Natural killer cell (primary cell): Measurements from ENCODE around the gene LILRB3. TPM values are rescaled to one million over a fixed set of nuclear protein-coding genes. Genes with fewer than 3 reads are reported as not detected.
"Not testable (repeated sequence)": the region's sequence is repeated elsewhere in the genome, so short reads cannot be mapped to it uniquely, and the experiment has no call there.

Experiments used
- ATAC-seq, 3 donors: fragments of 150-1000 bp in 2 of 3; fragments of 200-7000 bp in 1 of 3; cut with Tn5 transposase; 1 replicate in 1 of 3; 2 replicates in 2 of 3; pipeline ENCODE4 v1.10.0; 2021; ENCODE audit warnings: mild to moderate bottlenecking in 2 of 3, moderate library complexity in 2 of 3
- DNase-seq, 2 donors: peaks; one replicate each; pipeline versions ENCODE4 v3.0.0 to v3.0.0-alpha.2; 2013 to 2021; ENCODE audit warnings: mixed read lengths in 1 of 2
- H3K27ac ChIP-seq: one replicate; pipeline ENCODE4 v1.5.1; 2013; ENCODE audit warnings: mild to moderate bottlenecking, low read length
- H3K27me3 ChIP-seq: one replicate; pipeline ENCODE4 v1.6.1; 2013; ENCODE audit warnings: low read length; ENCODE audit not compliant: control insufficient read depth, insufficient read depth
- H3K36me3 ChIP-seq: one replicate; pipeline ENCODE4 v1.6.1; 2013; ENCODE audit warnings: low read length; ENCODE audit not compliant: control insufficient read depth, insufficient read depth
- H3K4me1 ChIP-seq: one replicate; pipeline ENCODE4 v1.6.1; 2013; ENCODE audit warnings: low read length; ENCODE audit not compliant: control insufficient read depth, insufficient read depth
- H3K4me3 ChIP-seq: one replicate; pipeline ENCODE4 v1.5.1; 2013; ENCODE audit warnings: low read length
- H3K9me3 ChIP-seq: one replicate; pipeline ENCODE4 v1.6.1; 2013; ENCODE audit warnings: low read length; ENCODE audit not compliant: control insufficient read depth, insufficient read depth
- H3K27ac Mint-ChIP-seq, 2 donors: one replicate each; pipeline ENCODE4 v1.8.0; 2022; ENCODE audit warnings: mild to moderate bottlenecking in 2 of 2, mixed read lengths in 2 of 2, moderate library complexity in 1 of 2
- H3K27me3 Mint-ChIP-seq, 2 donors: one replicate each; pipeline ENCODE4 v1.8.0; 2022; ENCODE audit warnings: low read depth in 2 of 2, mixed read lengths in 2 of 2
- H3K36me3 Mint-ChIP-seq: one replicate; pipeline ENCODE4 v1.8.0; 2022; ENCODE audit warnings: mixed read lengths
- H3K4me1 Mint-ChIP-seq, 2 donors: one replicate each; pipeline ENCODE4 v1.8.0; 2022; ENCODE audit warnings: mixed read lengths in 2 of 2
- H3K4me3 Mint-ChIP-seq: one replicate; pipeline ENCODE4 v1.8.0; 2022; ENCODE audit warnings: mild to moderate bottlenecking, moderate library complexity, mixed read lengths
- H3K9me3 Mint-ChIP-seq, 2 donors: one replicate each; pipeline ENCODE4 v1.8.0; 2022; ENCODE audit warnings: mixed read lengths in 2 of 2
- WGBS: methylation state at CpG from one replicate; pipeline ENCODE4 v1.1.7; 2013; ENCODE audit warnings: missing lambda C conversion rate; ENCODE audit not compliant: insufficient coverage; 5-methylcytosine and 5-hydroxymethylcytosine counted together
- intact Hi-C: fragments of 100-400 bp; cut with micrococcal nuclease; formaldehyde crosslinking; loops from one replicate; pipeline ENCODE4 v1.14.2; 2022
- total RNA-seq, 4 donors: library from RNA; stranded (reverse); fragments of 120-200 nt in 1 of 4; gene quantifications; one replicate each; pipeline versions ENCODE4 v1.2.3 to v1.2.4, GENCODE V29; 2013 to 2022
- TF ChIP-seq, protein P1 (sequence below): fragments of 200-600 bp; IDR thresholded peaks from one replicate; pipeline ENCODE4 v1.8.0; 2022; ENCODE audit warnings: antibody characterized with exemption

Gene LILRB3
- total RNA-seq, 3 donors from 2014 or later (not counting 1 experiment from before 2014, with no cell fraction given): 6.8 to 12.6 (median 12.6) TPM

DNA sequence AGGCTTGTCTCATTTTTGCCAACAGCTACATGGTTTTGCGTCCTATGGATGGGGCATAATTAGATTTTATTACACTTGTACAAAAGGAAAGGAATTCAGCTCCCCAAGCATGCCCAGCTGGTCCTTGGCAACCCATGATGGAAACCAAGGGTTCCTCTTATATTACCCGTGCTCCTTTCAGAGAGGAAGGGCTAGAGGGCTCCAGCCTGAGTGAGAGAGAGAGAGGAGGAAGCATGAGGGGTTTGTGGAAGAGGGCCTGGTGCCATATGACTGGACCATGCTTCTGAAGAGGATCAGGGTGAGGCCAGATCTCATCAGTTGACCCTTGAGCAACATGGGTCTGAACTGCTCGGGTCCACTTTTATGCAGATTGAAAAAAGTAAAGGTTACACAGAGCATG lies 25.7 kb downstream of the LILRB3 start:
- Mint-ChIP-seq H3K27me3 (no peaks in the 10 kb centered on the region), H3K4me3 (no peak overlapping the region), H3K36me3 (no peaks in the 10 kb centered on the region), H3K9me3 (no peaks in the 10 kb centered on the region), H3K27ac (no peak overlapping the region), H3K4me1 (peaks cover 23 to 33% of the 10 kb centered on the region in 2 donors)
- 90% methylated on average over 3 of the region's 3 CpGs for WGBS
- Histone ChIP-seq H3K36me3 (peaks cover 15% of the 10 kb centered on the region), H3K27me3 (no peaks in the 10 kb centered on the region), H3K4me3 (no peak overlapping the region), H3K27ac (no peak overlapping the region), H3K4me1 (peaks cover 23% of the 10 kb centered on the region), H3K9me3 (no peaks in the 10 kb centered on the region)
- TF ChIP-seq, protein P1, sequence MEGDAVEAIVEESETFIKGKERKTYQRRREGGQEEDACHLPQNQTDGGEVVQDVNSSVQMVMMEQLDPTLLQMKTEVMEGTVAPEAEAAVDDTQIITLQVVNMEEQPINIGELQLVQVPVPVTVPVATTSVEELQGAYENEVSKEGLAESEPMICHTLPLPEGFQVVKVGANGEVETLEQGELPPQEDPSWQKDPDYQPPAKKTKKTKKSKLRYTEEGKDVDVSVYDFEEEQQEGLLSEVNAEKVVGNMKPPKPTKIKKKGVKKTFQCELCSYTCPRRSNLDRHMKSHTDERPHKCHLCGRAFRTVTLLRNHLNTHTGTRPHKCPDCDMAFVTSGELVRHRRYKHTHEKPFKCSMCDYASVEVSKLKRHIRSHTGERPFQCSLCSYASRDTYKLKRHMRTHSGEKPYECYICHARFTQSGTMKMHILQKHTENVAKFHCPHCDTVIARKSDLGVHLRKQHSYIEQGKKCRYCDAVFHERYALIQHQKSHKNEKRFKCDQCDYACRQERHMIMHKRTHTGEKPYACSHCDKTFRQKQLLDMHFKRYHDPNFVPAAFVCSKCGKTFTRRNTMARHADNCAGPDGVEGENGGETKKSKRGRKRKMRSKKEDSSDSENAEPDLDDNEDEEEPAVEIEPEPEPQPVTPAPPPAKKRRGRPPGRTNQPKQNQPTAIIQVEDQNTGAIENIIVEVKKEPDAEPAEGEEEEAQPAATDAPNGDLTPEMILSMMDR: no peak
- intact Hi-C loops: loop anchor here (10.0 kb wide), 1 partner anchor 1458 kb away; the partner anchor contains the start of gene U2AF2
- ATAC-seq (no peak), DNase-seq (no peak)

GRCh38 chr19:54196536-54196935 lies 26.3 kb downstream of the LILRB3 start:
- Mint-ChIP-seq H3K9me3 (no peaks in the 10 kb centered on the region), H3K27me3 (no peaks in the 10 kb centered on the region), H3K27ac (no peak overlapping the region), H3K36me3 (no peaks in the 10 kb centered on the region), H3K4me1 (peaks cover 23 to 33% of the 10 kb centered on the region in 2 donors), H3K4me3 (no peak overlapping the region)
- H3K9me3 ChIP-seq: no peaks in the 10 kb centered on the region
- ATAC-seq (no peak), DNase-seq (no peak)
- no peak overlapping the region for H3K27ac ChIP-seq
- peaks cover 9% of the 10 kb centered on the region for H3K36me3 ChIP-seq
- intact Hi-C loops: loop anchor here (10.0 kb wide), 1 partner anchor 1458 kb away; the partner anchor contains the start of gene U2AF2
- TF ChIP-seq, protein P1: no peak
- H3K4me1 ChIP-seq: peaks cover 23% of the 10 kb centered on the region
- H3K27me3 ChIP-seq: no peaks in the 10 kb centered on the region
- no peak overlapping the region for H3K4me3 ChIP-seq
- 92% methylated on average over 7 of the region's 7 CpGs for WGBS

DNA sequence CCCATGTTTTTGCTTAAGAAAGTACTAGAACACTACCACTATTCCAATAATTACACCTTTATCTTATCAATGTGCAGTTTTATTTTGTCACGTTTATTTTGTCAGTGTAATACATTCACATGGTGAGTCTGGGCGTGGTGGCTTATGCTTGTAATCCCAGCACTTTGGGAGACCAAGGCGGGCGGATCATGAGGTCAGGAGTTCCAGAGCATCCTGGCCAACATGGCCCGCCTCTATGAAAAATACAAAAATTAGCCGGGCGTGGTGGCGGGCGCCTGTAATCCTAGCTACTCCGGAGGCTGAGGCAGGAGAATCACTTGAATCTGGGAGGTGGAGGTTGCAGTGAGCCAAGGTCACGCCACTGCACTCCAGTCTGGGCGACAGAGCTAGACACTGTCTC lies 28.3 kb downstream of the LILRB3 start:
- not testable (repeated sequence) for H3K27ac Mint-ChIP-seq, H3K36me3 ChIP-seq, ATAC-seq, H3K9me3 ChIP-seq, H3K4me3 ChIP-seq, H3K36me3 Mint-ChIP-seq, H3K9me3 Mint-ChIP-seq, H3K27ac ChIP-seq, H3K27me3 ChIP-seq, H3K4me3 Mint-ChIP-seq, DNase-seq, H3K27me3 Mint-ChIP-seq
- peaks cover 12% of the 10 kb centered on the region for H3K4me1 ChIP-seq
- peaks cover 19 to 30% of the 10 kb centered on the region in 2 donors for H3K4me1 Mint-ChIP-seq
- intact Hi-C loops: loop anchor here (10.0 kb wide), 1 partner anchor 1460 kb away; the partner anchor contains the start of gene U2AF2
- 93% methylated on average over 12 of the region's 12 CpGs for WGBS

- no peak overlapping the region for H3K27ac ChIP-seq
- no peaks in the 10 kb centered on the region for H3K27me3 Mint-ChIP-seq
- H3K4me1 ChIP-seq: peaks cover 22% of the 10 kb centered on the region
- peaks cover 19 to 31% of the 10 kb centered on the region in 2 donors for H3K4me1 Mint-ChIP-seq
- no peaks in the 10 kb centered on the region for H3K9me3 Mint-ChIP-seq
- ATAC-seq: no peak
- no peaks in the 10 kb centered on the region for H3K36me3 Mint-ChIP-seq
- no peak overlapping the region for H3K4me3 ChIP-seq
- peaks cover 9% of the 10 kb centered on the region for H3K36me3 ChIP-seq
- H3K27me3 ChIP-seq: no peaks in the 10 kb centered on the region
- no peak overlapping the region for H3K27ac Mint-ChIP-seq
- DNase-seq: no peak
- H3K4me3 Mint-ChIP-seq: peak overlapping the region; percentile 53
- no peaks in the 10 kb centered on the region for H3K9me3 ChIP-seq
- intact Hi-C loops: loop anchor here (10.0 kb wide), 1 partner anchor 1462 kb away; the partner anchor contains the start of gene U2AF2
- over 99% methylated on average over 11 of the region's 11 CpGs for WGBS
- TF ChIP-seq, protein P1: no peak
Observed at GRCh38 chr19:54193011-54193410, 29.8 kb downstream of the LILRB3 start.
